C4-2B (cell line): ENCODE data around the gene TTC23.

Experiments used
- ZFX ChIP-seq: fragments of 450-650 bp; IDR thresholded peaks from 2 replicates; pipeline ENCODE4 v1.6.1; 2017
- TF ChIP-seq, protein P1 (sequence below): fragments of 450-650 bp; conservative IDR thresholded peaks from 2 replicates; pipeline ENCODE4 v1.5.1; 2017; ENCODE audit warnings: mild to moderate bottlenecking

DNA sequence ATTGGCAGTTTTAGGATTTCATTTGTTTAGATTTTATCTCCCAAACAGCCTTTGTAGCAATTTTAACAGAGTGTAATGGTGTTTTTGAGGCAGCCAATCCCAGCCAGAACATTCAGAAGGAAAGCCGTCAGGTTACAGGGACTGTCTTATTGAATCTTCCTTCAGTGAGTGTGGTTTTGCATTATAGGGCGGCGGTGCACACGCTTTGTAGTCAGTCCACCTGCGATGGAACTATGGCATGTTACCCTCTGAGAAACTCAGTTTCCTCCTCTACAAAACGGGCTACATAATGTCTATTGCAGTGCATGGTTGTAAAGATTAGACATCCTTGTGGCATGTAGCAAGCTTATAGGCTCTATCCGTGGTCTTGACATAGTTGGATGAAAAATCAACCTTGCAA lies 2.9 kb upstream of the TTC23 start:
- TF ChIP-seq, protein P1, sequence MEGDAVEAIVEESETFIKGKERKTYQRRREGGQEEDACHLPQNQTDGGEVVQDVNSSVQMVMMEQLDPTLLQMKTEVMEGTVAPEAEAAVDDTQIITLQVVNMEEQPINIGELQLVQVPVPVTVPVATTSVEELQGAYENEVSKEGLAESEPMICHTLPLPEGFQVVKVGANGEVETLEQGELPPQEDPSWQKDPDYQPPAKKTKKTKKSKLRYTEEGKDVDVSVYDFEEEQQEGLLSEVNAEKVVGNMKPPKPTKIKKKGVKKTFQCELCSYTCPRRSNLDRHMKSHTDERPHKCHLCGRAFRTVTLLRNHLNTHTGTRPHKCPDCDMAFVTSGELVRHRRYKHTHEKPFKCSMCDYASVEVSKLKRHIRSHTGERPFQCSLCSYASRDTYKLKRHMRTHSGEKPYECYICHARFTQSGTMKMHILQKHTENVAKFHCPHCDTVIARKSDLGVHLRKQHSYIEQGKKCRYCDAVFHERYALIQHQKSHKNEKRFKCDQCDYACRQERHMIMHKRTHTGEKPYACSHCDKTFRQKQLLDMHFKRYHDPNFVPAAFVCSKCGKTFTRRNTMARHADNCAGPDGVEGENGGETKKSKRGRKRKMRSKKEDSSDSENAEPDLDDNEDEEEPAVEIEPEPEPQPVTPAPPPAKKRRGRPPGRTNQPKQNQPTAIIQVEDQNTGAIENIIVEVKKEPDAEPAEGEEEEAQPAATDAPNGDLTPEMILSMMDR, result no peak
- no peak for TF ChIP-seq ZFX
